AG04450 (cell line): ENCODE measurements around the gene NRCAM. TPM values are rescaled to one million over a fixed set of nuclear protein-coding genes. Genes with fewer than 3 reads are reported as not detected.
"Not testable (repeated sequence)": the region's sequence is repeated elsewhere in the genome, so short reads cannot be mapped to it uniquely, and the experiment has no call there.

ENCODE experiments used
- CTCF ChIA-PET: fragments of 300-600, 350-600 bp; formaldehyde crosslinking; extraction: SDS; loops from one replicate; lab custom pipeline; 2022; ENCODE audit warnings: antibody characterized with exemption, inconsistent platforms; lab: Charles Lee
- POLR2A ChIA-PET: fragments of 350-600 bp; formaldehyde crosslinking; extraction: SDS; loops from one replicate; lab custom pipeline; 2021; ENCODE audit warnings: antibody characterized with exemption, inconsistent platforms; lab: Yijun Ruan, JAX
- DNase-seq: peaks from one replicate; pipeline ENCODE4 v3.0.0-alpha.2; 2011; ENCODE audit warnings: low read depth, low spot score
- H3K27ac ChIP-seq: one replicate; pipeline ENCODE4 v1.5.1; 2012; ENCODE audit warnings: low read depth, low read length, control low read depth
- H3K27me3 ChIP-seq: one replicate; pipeline ENCODE4 v1.6.0; 2012; ENCODE audit warnings: low read length; ENCODE audit not compliant: control insufficient read depth, insufficient read depth
- H3K4me3 ChIP-seq: 2 replicates; pipeline ENCODE4 v1.5.1; 2011; ENCODE audit warnings: mild to moderate bottlenecking, low read depth, low read length, control low read depth
- H3K9me3 ChIP-seq: 2 replicates; pipeline ENCODE4 v1.5.1; 2012; ENCODE audit warnings: low read length; ENCODE audit not compliant: control insufficient read depth, insufficient read depth
- polyA plus RNA-seq: library from polyadenylated mRNA; depleted of rRNA; stranded (reverse); fragments of >200 nt; gene quantifications from 2 replicates; pipeline ENCODE4 v1.2.3, GENCODE V29; 2011
- TF ChIP-seq, protein P1 (sequence below): IDR thresholded peaks from 2 replicates; pipeline ENCODE4 v1.5.1; 2011; ENCODE audit warnings: low read depth, low read length, control low read depth, inconsistent platforms

The NRCAM gene
- polyA plus RNA-seq, 1 experiment = 0.66 TPM

DNA sequence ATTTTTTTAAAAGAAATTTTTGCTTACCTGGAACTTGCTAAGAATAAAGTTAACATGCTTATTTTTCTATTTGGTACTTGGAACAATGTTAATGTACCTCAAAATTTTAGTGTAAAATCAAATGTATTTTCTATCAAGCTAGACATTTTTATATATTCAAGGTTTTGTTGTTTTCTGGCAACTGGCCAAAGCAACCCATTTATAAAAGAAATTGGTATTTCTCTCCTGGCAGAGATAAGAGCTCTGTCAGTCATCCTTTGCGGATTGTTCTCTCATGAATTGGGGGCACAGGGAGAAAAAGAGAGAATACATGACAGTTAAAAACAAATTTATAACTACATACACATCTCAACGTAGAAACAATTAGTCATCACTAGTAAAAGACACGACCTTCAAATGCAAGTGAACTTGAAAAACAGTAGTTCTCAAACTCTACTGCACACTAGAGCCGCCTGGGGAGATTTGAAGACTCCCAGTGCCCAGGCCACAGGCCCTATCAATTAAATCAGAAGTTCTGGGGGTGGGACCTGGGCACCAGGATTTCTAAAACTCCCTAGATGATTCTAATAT lies 173.7 kb downstream of the NRCAM start:
- H3K27ac ChIP-seq = no peak overlapping the region
- ChIA-PET CTCF (no interaction called here), POLR2A (no interaction called here)
- TF ChIP-seq, protein P1, sequence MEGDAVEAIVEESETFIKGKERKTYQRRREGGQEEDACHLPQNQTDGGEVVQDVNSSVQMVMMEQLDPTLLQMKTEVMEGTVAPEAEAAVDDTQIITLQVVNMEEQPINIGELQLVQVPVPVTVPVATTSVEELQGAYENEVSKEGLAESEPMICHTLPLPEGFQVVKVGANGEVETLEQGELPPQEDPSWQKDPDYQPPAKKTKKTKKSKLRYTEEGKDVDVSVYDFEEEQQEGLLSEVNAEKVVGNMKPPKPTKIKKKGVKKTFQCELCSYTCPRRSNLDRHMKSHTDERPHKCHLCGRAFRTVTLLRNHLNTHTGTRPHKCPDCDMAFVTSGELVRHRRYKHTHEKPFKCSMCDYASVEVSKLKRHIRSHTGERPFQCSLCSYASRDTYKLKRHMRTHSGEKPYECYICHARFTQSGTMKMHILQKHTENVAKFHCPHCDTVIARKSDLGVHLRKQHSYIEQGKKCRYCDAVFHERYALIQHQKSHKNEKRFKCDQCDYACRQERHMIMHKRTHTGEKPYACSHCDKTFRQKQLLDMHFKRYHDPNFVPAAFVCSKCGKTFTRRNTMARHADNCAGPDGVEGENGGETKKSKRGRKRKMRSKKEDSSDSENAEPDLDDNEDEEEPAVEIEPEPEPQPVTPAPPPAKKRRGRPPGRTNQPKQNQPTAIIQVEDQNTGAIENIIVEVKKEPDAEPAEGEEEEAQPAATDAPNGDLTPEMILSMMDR = no peak
- H3K9me3 ChIP-seq = no peaks in the 10 kb centered on the region; the same call in 1 of the 2 replicates
- H3K4me3 ChIP-seq = no peak overlapping the region
- H3K27me3 ChIP-seq = peaks cover 9% of the 10 kb centered on the region
- DNase-seq = no peak

DNA sequence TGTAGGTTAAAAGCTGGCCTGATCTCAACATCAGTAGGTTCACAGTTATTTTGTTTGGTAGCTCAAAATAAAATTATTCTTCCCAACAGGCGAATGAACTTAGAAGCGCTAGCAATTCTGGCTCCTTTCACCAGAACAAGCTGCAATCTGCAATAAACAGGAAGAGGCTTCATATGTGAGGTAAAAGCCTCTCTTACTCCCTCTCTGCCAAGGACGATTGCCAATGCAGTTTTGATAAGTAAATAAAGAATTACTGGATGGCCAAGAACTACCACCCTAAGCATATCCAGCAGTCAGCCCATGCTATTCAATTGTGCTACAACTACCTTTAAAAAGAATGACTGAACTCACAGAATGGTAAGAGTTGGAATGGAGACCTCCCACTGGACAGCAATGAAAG lies 176.1 kb downstream of the NRCAM start:
- no peaks in the 10 kb centered on the region; the same call in 1 of the 2 replicates for H3K9me3 ChIP-seq
- TF ChIP-seq, protein P1 = no peak
- POLR2A ChIA-PET = no interaction called here
- peaks cover 9% of the 10 kb centered on the region for H3K27me3 ChIP-seq
- H3K27ac ChIP-seq = no peak overlapping the region
- CTCF ChIA-PET = no interaction called here
- DNase-seq = no peak
- no peak overlapping the region for H3K4me3 ChIP-seq

DNA sequence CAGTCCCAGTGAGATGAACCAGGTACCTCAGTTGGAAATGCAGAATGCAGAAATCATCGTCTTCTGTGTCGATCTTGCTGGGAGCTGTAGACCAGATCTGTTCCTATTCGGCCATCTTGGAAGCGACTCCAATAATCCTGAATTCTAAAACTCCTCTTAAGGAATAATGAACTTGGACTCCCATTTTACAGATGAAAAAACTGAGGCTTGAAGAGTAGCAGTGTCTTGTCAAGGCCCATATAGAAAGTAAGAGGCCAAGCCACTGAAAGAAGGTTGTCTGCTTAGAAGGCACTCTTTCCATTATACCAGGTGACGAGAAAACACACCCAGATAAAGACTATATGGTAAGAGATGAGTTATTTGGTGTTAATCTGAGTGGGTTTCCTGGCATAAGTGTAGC lies 177.5 kb downstream of the NRCAM start:
- H3K4me3 ChIP-seq = no peak overlapping the region
- H3K27ac ChIP-seq = no peak overlapping the region
- POLR2A ChIA-PET = no interaction called here
- DNase-seq = no peak
- H3K27me3 ChIP-seq = peaks cover 3% of the 10 kb centered on the region
- TF ChIP-seq, protein P1 = no peak
- no peaks in the 10 kb centered on the region; the same call in 1 of the 2 replicates for H3K9me3 ChIP-seq
- CTCF ChIA-PET = no interaction called here

DNA sequence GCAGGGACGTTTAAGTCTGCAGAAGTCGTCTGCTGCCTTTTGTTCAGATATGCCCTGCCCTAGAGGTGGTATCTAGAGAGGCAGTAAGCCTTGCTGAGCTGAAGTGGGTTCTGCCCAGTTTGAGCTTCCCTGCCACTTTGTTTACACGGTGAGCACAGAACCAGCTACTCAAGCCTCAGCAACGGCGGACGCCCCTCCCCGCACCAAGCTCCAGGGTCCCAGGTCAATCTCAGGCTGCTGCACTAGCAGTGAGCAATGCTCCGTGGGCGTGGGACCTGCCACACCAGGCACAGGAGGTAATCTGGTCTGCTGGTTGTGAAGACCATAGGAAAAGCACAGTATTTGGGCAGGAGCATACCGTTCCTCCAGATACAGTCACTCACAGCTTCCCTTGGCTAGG lies 178.0 kb downstream of the NRCAM start:
- H3K27me3 ChIP-seq = peaks cover 3% of the 10 kb centered on the region
- DNase-seq = no peak
- H3K9me3 ChIP-seq = no peaks in the 10 kb centered on the region; the same call in 1 of the 2 replicates
- H3K27ac ChIP-seq = no peak overlapping the region
- CTCF ChIA-PET = no interaction called here
- no peak overlapping the region for H3K4me3 ChIP-seq
- TF ChIP-seq, protein P1 = no peak
- POLR2A ChIA-PET = no interaction called here

DNA sequence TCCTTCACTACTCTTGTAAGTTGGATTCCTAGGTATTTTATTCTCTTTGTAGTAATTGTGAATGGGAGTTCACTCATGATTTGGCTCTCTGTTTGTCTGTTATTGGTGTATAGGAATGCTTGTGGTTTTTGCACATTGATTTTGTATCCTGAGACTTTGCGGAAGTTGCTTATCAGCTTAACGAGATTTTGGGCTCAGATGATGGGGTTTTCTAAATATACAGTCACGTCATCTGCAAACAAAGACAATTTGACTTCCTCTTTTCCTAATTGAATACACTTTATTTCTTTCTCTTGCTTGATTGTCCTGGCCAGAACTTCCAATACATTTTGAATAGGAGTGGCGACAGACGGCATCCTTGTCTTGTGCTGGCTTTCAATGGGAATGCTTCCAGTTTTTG lies 181.8 kb downstream of the NRCAM start:
- H3K27me3 ChIP-seq, H3K9me3 ChIP-seq, H3K4me3 ChIP-seq, H3K27ac ChIP-seq, DNase-seq, CTCF ChIA-PET, POLR2A ChIA-PET: not testable (repeated sequence)

DNA sequence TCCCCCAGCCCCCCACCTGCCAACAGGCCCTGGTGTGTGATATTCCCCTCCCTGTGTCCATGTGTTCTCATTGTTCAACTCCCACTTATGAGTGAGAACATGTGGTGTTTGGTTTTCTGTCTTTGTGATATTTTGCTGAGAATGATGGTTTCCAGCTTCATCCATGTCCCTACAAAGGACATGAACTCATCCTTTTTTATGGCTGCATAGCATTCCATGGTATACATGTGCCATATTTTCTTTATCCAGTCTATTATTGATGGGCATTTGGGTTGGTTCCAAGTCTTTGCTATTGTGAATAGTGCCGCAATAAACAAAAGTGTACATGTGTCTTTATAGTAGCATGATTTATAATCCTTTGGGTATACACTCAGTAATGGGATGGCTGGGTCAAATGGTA lies 183.3 kb downstream of the NRCAM start:
- POLR2A ChIA-PET, H3K27me3 ChIP-seq, DNase-seq, H3K27ac ChIP-seq, CTCF ChIA-PET, H3K4me3 ChIP-seq, H3K9me3 ChIP-seq: not testable (repeated sequence)
